ENCODE measurements around the gene CEBPZ. TPM values are rescaled to one million over a fixed set of nuclear protein-coding genes. Genes with fewer than 3 reads are reported as not detected.

Gene CEBPZ
- total and polyA plus RNA-seq, 2 donors (not counting 3 experiments of a cell fraction or from before 2014, with no cell fraction given) = 3.6 to 46.9 TPM

DNA sequence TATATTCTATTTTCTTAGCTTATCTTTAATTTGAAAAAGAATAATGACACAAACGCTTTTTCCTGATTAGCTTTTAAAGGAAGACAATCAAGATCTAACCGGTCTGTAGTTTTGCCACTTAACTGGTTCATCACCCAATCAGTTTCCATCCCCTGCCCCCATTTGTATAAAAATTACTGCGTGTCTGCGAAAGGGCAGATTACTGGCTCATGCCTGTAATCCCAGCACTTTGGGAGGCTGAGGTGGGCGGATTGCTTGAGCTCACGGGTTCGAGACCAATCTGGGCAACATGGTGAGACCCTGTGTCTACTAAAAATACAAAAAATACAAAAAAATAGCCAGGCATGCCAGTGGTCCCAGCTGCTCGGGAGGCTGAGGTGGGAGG, 32.7 kb downstream of the CEBPZ start:
- intact Hi-C loops (cut with micrococcal nuclease) (loop anchor here (5.0 kb wide), 1 partner anchor 34 kb away; the partner anchor contains the start of genes CEBPZ and NDUFAF7), dilution Hi-C loops (cut with MboI; ENCODE audit: extremely low pct_ligation_motif_present, low sequenced_read_pairs) (no loop called here)
- no peak overlapping the region for H3K4me2 ChIP-seq (ENCODE audit: insufficient read depth, low read length)
- no peak for DNase-seq (ENCODE audit: low read depth, low spot score)
- peaks cover 6% of the 10 kb centered on the region for H3K4me1 ChIP-seq (ENCODE audit: control insufficient read depth, extremely low read depth, insufficient read depth, low read length)
- H3K27me3 ChIP-seq (ENCODE audit: control insufficient read depth in 2 of 2, insufficient read depth in 2 of 2, low read length in 2 of 2) = no peaks in the 10 kb centered on the region
- BruUV-seq (replicated peaks) = no TSS peak
- no peaks in the 10 kb centered on the region for H4K20me1 ChIP-seq (replicated peaks; ENCODE audit: control insufficient read depth, extremely low read depth, insufficient read depth, low read length)
- TF ChIP-seq POLR2AphosphoS5 (IDR thresholded peaks at IDR 0.05; ENCODE audit: insufficient read depth, low read depth, low read length) (no peak), GATA2 (IDR thresholded peaks at IDR 0.05; ENCODE audit: insufficient read depth, insufficient read length, low read depth, low read length) (no peak), FOS (IDR thresholded peaks at IDR 0.05; ENCODE audit: borderline replicate concordance, insufficient read depth, low read length) (no peak), POLR2A (IDR thresholded peaks at IDR 0.05; ENCODE audit: low read depth, low read length) (no peak), JUN (IDR thresholded peaks at IDR 0.05; ENCODE audit: borderline replicate concordance, insufficient read depth, insufficient read length, low read depth) (no peak)
- no peak overlapping the region for H3K4me3 ChIP-seq (replicated peaks in 1 of 3; ENCODE audit: insufficient read depth in 1 of 3, low read depth in 1 of 3, low read length in 3 of 3)
- no peak overlapping the region for H3K9ac ChIP-seq (replicated peaks; ENCODE audit: extremely low read depth, insufficient read depth, low read length)
- no peaks in the 10 kb centered on the region for H3K9me1 ChIP-seq (replicated peaks; ENCODE audit: control insufficient read depth, extremely low read depth, insufficient read depth, low read length)
- no peak for FAIRE-seq
- no peak overlapping the region for H2AFZ ChIP-seq (ENCODE audit: low read depth, low read length)
- peaks cover 26% of the 10 kb centered on the region for H3K79me2 ChIP-seq (ENCODE audit: control insufficient read depth, insufficient read depth, low read length)
- no peaks in the 10 kb centered on the region for H3K9me3 ChIP-seq (replicated peaks; ENCODE audit: control insufficient read depth, insufficient read depth, low read length)
- POLR2A ChIA-PET = no interaction called here
- H3K36me3 ChIP-seq (ENCODE audit: control insufficient read depth in 2 of 2, extremely low read depth in 1 of 2, insufficient read depth in 2 of 2, low read length in 2 of 2) = peaks cover 7% of the 10 kb centered on the region in 2 experiments
- H3K27ac ChIP-seq (ENCODE audit: insufficient read depth, low read depth, low read length) = no peak overlapping the region
- CTCF ChIA-PET = interaction anchor here (0.9 to 1.4 kb wide), 2 partner anchors 13 to 15 kb away, joined by 3 read pairs; no protein-coding TSS in a partner anchor

DNA sequence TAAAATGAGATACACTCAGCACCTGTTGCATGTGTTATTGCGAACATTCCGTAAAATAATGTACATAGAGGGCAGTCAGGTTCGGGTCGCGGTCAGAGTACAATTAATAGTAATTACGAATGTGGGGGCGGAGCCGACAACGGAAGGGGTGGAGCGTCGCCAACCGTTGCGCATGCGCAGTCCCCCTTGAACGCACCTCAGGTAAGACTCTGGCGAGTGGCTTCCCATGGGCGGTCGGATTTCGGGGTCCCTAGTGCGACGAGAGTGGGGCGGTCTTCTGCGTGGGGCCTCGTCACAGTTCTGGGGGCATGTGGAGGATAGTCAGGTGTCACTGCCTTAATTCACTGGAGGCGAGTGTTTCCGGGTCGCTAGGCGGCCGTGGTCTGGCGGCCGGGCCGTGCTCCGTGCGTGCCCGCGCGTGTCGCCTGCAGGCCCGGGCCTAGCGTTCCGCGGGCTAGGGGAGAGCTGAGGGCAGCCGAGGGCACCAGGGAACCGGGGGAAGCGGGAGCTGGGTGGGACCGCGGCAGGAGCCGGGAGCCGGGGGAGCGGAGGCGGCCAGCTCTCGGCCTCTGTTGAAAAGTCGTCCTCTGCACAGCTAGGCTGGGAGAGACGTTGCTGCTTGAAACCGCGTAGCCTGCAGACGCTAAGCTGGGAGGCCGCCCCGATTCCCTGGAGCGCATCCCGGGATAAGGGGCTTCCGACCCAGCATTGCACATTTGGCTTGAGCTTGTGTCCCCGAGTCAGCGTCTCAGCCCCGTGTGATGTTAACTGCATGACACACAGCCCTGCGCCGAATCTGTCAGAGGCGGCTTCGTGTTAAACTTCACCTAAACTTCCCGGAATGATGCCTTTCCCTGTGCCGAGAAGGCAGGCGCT, 34.8 kb downstream of the CEBPZ start, which contains the start of gene CEBPZOS:
Gene CEBPZOS, plus strand, starts transcription at position 177 of the 876 bp plus-strand sequence. CDS start 3,209 bp downstream, outside the sequence.
- Histone ChIP-seq H3K36me3 (ENCODE audit: control insufficient read depth in 2 of 2, extremely low read depth in 1 of 2, insufficient read depth in 2 of 2, low read length in 2 of 2) (peaks cover 4 to 6% of the 10 kb centered on the region in 2 experiments), H3K4me2 (ENCODE audit: insufficient read depth, low read length) (peak within 1 kb of the TSS; percentile 91), H4K20me1 (replicated peaks; ENCODE audit: control insufficient read depth, extremely low read depth, insufficient read depth, low read length) (no peaks in the 10 kb centered on the region), H3K27me3 (ENCODE audit: control insufficient read depth in 2 of 2, insufficient read depth in 2 of 2, low read length in 2 of 2) (no peaks in the 10 kb centered on the region), H2AFZ (ENCODE audit: low read depth, low read length) (peak within 1 kb of the TSS; percentile 91), H3K9me3 (replicated peaks; ENCODE audit: control insufficient read depth, insufficient read depth, low read length) (no peaks in the 10 kb centered on the region), H3K9ac (replicated peaks; ENCODE audit: extremely low read depth, insufficient read depth, low read length) (peak within 1 kb of the TSS; percentile 55), H3K4me1 (ENCODE audit: control insufficient read depth, extremely low read depth, insufficient read depth, low read length) (peaks cover 6% of the 10 kb centered on the region), H3K4me3 (replicated peaks in 1 of 3; ENCODE audit: insufficient read depth in 1 of 3, low read depth in 1 of 3, low read length in 3 of 3) (peak within 1 kb of the TSS; percentile 45 to 71 (median 50)), H3K27ac (ENCODE audit: insufficient read depth, low read depth, low read length) (peak within 1 kb of the TSS; percentile 56), H3K79me2 (ENCODE audit: control insufficient read depth, insufficient read depth, low read length) (peaks cover 26% of the 10 kb centered on the region), H3K9me1 (replicated peaks; ENCODE audit: control insufficient read depth, extremely low read depth, insufficient read depth, low read length) (no peaks in the 10 kb centered on the region)
- DNase-seq (ENCODE audit: low read depth, low spot score) (peak; percentile 89), FAIRE-seq (peak; percentile 83)
- TF ChIP-seq POLR2AphosphoS5 (IDR thresholded peaks at IDR 0.05; ENCODE audit: insufficient read depth, low read depth, low read length) = peak; percentile 59
- TF ChIP-seq POLR2A (IDR thresholded peaks at IDR 0.05; ENCODE audit: low read depth, low read length) = peak; percentile 56
- TF ChIP-seq, protein P1, sequence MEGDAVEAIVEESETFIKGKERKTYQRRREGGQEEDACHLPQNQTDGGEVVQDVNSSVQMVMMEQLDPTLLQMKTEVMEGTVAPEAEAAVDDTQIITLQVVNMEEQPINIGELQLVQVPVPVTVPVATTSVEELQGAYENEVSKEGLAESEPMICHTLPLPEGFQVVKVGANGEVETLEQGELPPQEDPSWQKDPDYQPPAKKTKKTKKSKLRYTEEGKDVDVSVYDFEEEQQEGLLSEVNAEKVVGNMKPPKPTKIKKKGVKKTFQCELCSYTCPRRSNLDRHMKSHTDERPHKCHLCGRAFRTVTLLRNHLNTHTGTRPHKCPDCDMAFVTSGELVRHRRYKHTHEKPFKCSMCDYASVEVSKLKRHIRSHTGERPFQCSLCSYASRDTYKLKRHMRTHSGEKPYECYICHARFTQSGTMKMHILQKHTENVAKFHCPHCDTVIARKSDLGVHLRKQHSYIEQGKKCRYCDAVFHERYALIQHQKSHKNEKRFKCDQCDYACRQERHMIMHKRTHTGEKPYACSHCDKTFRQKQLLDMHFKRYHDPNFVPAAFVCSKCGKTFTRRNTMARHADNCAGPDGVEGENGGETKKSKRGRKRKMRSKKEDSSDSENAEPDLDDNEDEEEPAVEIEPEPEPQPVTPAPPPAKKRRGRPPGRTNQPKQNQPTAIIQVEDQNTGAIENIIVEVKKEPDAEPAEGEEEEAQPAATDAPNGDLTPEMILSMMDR (IDR thresholded peaks at IDR 0.05; ENCODE audit: extremely low read depth in 1 of 2, insufficient read depth in 1 of 2, low read depth in 1 of 2, low read length in 2 of 2) = no peak
- no peak for TF ChIP-seq FOS (IDR thresholded peaks at IDR 0.05; ENCODE audit: borderline replicate concordance, insufficient read depth, low read length)
- no peak for TF ChIP-seq GATA2 (IDR thresholded peaks at IDR 0.05; ENCODE audit: insufficient read depth, insufficient read length, low read depth, low read length)
- intact Hi-C loops (cut with micrococcal nuclease) = loop anchor here (1.0 to 5.0 kb wide), 3 partner anchors 14 to 40 kb away; partner anchors contain the start of genes CEBPZ, EIF2AK2 and NDUFAF7
- CTCF ChIA-PET = interaction anchor here (0.9 to 1.2 kb wide), 4 partner anchors 15 to 681 kb away, joined by 3 to 14 read pairs (median 4); no protein-coding TSS in a partner anchor
- dilution Hi-C loops (cut with MboI; ENCODE audit: extremely low pct_ligation_motif_present, low sequenced_read_pairs) = no loop called here
- POLR2A ChIA-PET = no interaction called here
- no TSS peak for BruUV-seq (replicated peaks)
